ENCODE data around the gene DYNLL1. TPM values are rescaled to one million over a fixed set of nuclear protein-coding genes. Genes with fewer than 3 reads are reported as not detected.

Gene DYNLL1
- total RNA-seq (2022; extraction: Qiagen RNA extraction; ENCODE audit: low read depth) = 634 to 760 TPM (median 694 TPM) in 5 replicates

DNA sequence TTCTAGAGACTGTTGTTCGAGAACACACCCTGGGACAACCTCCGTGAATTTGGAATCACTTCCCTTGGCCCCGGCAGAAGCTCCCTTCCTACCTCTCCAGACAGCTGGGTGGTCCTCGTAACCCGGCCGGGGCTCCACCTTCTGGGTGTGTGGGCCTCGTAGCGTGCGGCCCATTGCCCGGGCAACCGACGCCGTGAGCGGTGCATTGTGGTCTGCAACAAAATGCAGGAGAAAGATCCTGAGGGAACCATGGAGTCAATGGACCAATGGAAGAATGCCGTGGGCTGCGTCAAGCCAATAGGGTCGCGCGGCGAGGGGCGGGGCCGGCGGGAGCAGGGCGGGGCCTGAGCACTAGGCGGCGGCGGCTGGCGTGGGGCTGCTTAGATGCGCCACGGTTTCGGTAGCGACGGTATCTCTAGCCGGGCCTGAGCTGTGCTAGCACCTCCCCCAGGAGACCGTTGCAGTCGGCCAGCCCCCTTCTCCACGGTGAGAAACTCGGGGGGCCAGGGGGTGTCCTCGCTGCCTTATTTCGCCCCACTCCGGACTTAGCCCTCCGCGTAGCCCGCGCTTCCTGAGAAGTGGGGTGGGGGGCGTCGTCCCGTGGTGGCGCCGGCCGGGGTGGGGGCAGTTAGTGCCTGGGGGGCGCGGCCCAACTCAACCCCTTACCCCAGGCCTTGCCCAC, at the start of gene DYNLL1:
Gene DYNLL1 (plus strand): TSS at position 383 of the 682 bp plus-strand sequence. CDS start 309 bp downstream, outside the sequence.

DNA sequence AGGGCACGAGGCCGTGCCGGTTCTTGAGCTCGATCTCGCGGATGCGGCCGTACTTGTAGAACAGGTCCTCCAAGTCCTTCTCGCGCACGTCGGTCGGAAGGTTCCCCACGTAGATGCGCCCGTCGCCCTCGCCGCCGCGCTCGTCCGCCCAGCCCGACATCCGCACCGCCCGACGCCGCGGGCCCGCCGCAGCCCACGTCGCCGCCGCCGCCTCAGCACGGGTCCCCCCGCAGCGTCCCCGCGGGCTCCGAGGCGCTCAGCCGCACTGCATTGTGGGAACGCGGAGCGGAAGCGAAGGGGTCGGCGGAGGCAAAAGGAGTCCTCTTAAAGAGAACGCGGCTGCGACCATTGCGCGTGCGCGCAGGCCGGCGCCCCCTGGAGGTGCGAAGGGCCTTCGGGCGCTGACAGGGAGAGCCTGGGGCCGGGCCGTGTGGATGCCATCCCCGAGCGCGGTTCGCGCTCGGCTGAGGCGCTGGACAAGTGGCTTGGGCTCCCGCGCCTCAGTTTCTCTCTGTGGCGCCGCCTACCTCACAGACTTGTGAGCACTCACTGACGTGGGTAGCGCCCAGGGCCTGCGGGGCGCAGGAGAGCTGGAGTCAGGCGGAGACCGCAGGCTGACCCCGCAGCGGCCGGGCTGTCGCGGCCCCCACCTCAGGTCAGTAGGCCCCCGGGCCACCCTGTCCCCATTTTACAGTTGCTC, 26.3 kb upstream of the DYNLL1 start, which contains the start of gene SRSF9:
Gene SRSF9 (minus strand): TSS at position 299 of the 700 bp plus-strand sequence. CDS start 139 bp downstream, at position 160.

DNA sequence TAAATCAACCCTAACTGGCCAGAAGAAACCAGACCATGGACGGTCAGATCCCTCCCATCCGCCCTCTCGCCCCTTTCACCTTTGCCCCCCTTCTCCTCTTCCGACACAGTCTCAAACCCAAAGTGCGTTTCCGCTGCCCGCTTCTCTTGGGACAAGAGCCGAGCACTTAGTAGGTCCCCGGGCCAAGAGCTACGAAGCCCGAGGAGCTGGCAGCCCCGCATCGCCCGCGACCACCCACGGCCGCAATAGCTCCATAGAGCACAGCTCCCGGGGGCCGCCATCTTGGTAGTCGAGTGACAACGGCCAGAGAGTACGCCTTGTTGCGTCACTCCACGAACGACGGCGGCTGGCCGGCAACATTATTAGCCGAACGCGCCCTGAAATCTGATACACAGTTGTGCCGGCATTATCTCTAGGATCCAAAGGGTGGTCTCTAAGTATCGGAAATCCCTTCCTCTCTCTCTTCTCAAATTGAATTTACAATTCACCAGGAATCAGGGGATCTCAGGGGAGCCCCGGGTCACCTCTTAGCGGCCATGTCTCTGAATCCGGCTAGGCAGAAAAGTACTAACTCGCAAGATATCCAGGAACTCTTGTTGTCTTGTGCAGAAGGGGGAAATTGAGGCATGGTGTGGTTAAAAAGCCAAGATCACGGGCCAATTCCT, 33.1 kb downstream of the DYNLL1 start, which contains the start of gene COQ5:
Gene COQ5 (minus strand): TSS at position 298 of the 665 bp plus-strand sequence. CDS start 17 bp downstream, at position 281.

DNA sequence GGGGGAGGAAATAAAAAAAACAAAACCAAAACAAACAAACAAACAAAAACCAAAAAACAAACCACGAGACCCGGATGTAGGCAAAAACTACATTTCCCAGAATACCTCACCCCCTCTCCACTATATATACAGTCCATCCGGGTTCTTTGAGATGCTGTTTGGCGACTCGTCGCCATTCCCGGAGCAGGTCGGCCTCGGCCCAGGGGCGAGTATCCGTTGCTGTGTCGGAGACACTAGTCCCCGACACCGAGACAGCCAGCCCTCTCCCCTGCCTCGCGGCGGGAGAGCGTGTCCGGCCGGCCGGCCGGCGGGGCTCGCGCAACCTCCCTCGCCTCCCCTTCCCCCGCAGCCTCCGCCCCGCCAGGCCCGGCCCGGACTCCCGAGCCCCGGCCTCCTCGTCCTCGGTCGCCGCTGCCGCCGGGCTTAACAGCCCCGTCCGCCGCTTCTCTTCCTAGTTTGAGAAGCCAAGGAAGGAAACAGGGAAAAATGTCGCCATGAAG, 38.3 kb downstream of the DYNLL1 start, which contains the start of gene RNF10:
Gene RNF10 (plus strand): TSS at position 154 of the 500 bp plus-strand sequence. CDS start 456 bp downstream, outside the sequence.

Other genes starting within 250 kb of the DYNLL1 start
- 157 to 195 TPM (median 164 TPM) in 5 replicates for gene PXN, start 230.4 kb upstream of the DYNLL1 start, total RNA-seq (2022; extraction: Qiagen RNA extraction; ENCODE audit: low read depth)
- not detected in 5 replicates for gene RNU4-2, start 204.2 kb upstream of the DYNLL1 start, total RNA-seq (2022; extraction: Qiagen RNA extraction; ENCODE audit: low read depth)
- 18.3 TPM in 1 of 5 replicates, not detected in the others for gene RNU4-1, start 202.9 kb upstream of the DYNLL1 start, total RNA-seq (2022; extraction: Qiagen RNA extraction; ENCODE audit: low read depth)
- 0.87 to 1.2 TPM (median 1.1 TPM) in 5 replicates for gene SIRT4, start 193.8 kb upstream of the DYNLL1 start, total RNA-seq (2022; extraction: Qiagen RNA extraction; ENCODE audit: low read depth)
- gene PLA2G1B, start 168.3 kb upstream of the DYNLL1 start, total RNA-seq (2022; extraction: Qiagen RNA extraction; ENCODE audit: low read depth) = not detected in 5 replicates
- gene MSI1, start 126.9 kb upstream of the DYNLL1 start, total RNA-seq (2022; extraction: Qiagen RNA extraction; ENCODE audit: low read depth) = 1.3 to 1.7 TPM (median 1.5 TPM) in 5 replicates
- 629 to 874 TPM (median 817 TPM) in 5 replicates for gene COX6A1, start 58.0 kb upstream of the DYNLL1 start, total RNA-seq (2022; extraction: Qiagen RNA extraction; ENCODE audit: low read depth)
- 73.7 to 84.0 TPM (median 78.3 TPM) in 5 replicates for gene TRIAP1, start 49.7 kb upstream of the DYNLL1 start, total RNA-seq (2022; extraction: Qiagen RNA extraction; ENCODE audit: low read depth)
- 23.9 to 27.3 TPM (median 25.2 TPM) in 5 replicates for gene GATC, start 49.7 kb upstream of the DYNLL1 start, total RNA-seq (2022; extraction: Qiagen RNA extraction; ENCODE audit: low read depth)
- 191 to 237 TPM (median 218 TPM) in 5 replicates for gene SRSF9, start 26.4 kb upstream of the DYNLL1 start, total RNA-seq (2022; extraction: Qiagen RNA extraction; ENCODE audit: low read depth)
- gene COQ5, start 33.0 kb downstream of the DYNLL1 start, total RNA-seq (2022; extraction: Qiagen RNA extraction; ENCODE audit: low read depth) = 26.4 to 30.7 TPM (median 28.3 TPM) in 5 replicates
- 96.4 to 124 TPM (median 106 TPM) in 5 replicates for gene RNF10, start 38.2 kb downstream of the DYNLL1 start, total RNA-seq (2022; extraction: Qiagen RNA extraction; ENCODE audit: low read depth)
- gene POP5, start 85.3 kb downstream of the DYNLL1 start, total RNA-seq (2022; extraction: Qiagen RNA extraction; ENCODE audit: low read depth) = 51.6 to 57.9 TPM (median 55.7 TPM) in 5 replicates
- 0.14 to 0.30 TPM (median 0.29 TPM) in 4 of 5 replicates, not detected in the other for gene CABP1, start 144.5 kb downstream of the DYNLL1 start, total RNA-seq (2022; extraction: Qiagen RNA extraction; ENCODE audit: low read depth)
- gene MLEC, start 191.0 kb downstream of the DYNLL1 start, total RNA-seq (2022; extraction: Qiagen RNA extraction; ENCODE audit: low read depth) = 91.6 to 113 TPM (median 101 TPM) in 5 replicates
- 23.1 to 29.9 TPM (median 28.4 TPM) in 5 replicates for gene UNC119B, start 214.3 kb downstream of the DYNLL1 start, total RNA-seq (2022; extraction: Qiagen RNA extraction; ENCODE audit: low read depth)
- 8.0 to 11.6 TPM (median 9.7 TPM) in 5 replicates for gene ACADS, start 229.7 kb downstream of the DYNLL1 start, total RNA-seq (2022; extraction: Qiagen RNA extraction; ENCODE audit: low read depth)

Measured in A549 treated with CpdA at 1 μM for 4 hours (cell line).